WTC11 (cell line): ENCODE measurements around the gene HINFP. TPM values are rescaled to one million over a fixed set of nuclear protein-coding genes. Genes with fewer than 3 reads are reported as not detected.

Experiments
- ATAC-seq: fragments of 200-7000 bp; cut with Tn5 transposase; 2 replicates; pipeline ENCODE4 v1.10.0; 2021; ENCODE audit warnings: mild to moderate bottlenecking, moderate library complexity
- CTCF ChIA-PET: fragments of 300-600 bp; sonication (Branson Sonifier 250); formaldehyde crosslinking; loops from one replicate; lab custom pipeline; 2021; ENCODE audit warnings: antibody characterized with exemption; lab: Charles Lee
- POLR2A ChIA-PET: fragments of 350-600 bp; sonication (Branson Sonifier 250); formaldehyde crosslinking; loops from one replicate; lab custom pipeline; 2021; ENCODE audit warnings: antibody characterized with exemption; lab: Charles Lee
- DNase-seq: peaks from one replicate; pipeline ENCODE4 v3.0.0; 2021; ENCODE audit warnings: low spot score
- H3K27ac Mint-ChIP-seq: 2 replicates; pipeline ENCODE4 v1.8.0; 2021; ENCODE audit warnings: mixed read lengths
- H3K27me3 Mint-ChIP-seq: 2 replicates; pipeline ENCODE4 v1.8.0; 2021; ENCODE audit warnings: low read depth, mild to moderate bottlenecking, moderate library complexity, mixed read lengths
- H3K36me3 Mint-ChIP-seq: 2 replicates; pipeline ENCODE4 v1.8.0; 2021; ENCODE audit warnings: mixed read lengths
- H3K4me1 Mint-ChIP-seq: 2 replicates; pipeline ENCODE4 v1.8.0; 2022; ENCODE audit warnings: mixed read lengths
- H3K4me3 Mint-ChIP-seq: 2 replicates; pipeline ENCODE4 v1.8.0; 2021; ENCODE audit warnings: mild to moderate bottlenecking, moderate library complexity, mixed read lengths
- H3K9me3 Mint-ChIP-seq: 2 replicates; pipeline ENCODE4 v1.8.0; 2021; ENCODE audit warnings: mixed read lengths
- ATF1 ChIP-seq: sonication (generic); formaldehyde crosslinking; IDR thresholded peaks from 2 replicates; pipeline ENCODE4 v1.8.1; 2023; ENCODE audit warnings: mild to moderate bottlenecking, moderate library complexity, missing genetic modification reagents
- CTCF ChIP-seq: fragments of 200-600 bp; IDR thresholded peaks from 2 replicates; pipeline ENCODE4 v1.8.0; 2022; ENCODE audit warnings: antibody characterized with exemption
- ELF4 ChIP-seq: sonication (generic); formaldehyde crosslinking; IDR thresholded peaks from 2 replicates; pipeline ENCODE4 v1.8.1; 2022; ENCODE audit warnings: low read depth, mild to moderate bottlenecking, moderate library complexity, missing genetic modification reagents
- ESRRA ChIP-seq: sonication (generic); formaldehyde crosslinking; IDR thresholded peaks from 2 replicates; pipeline ENCODE4 v1.8.1; 2022; ENCODE audit warnings: mild to moderate bottlenecking, missing genetic modification reagents, borderline replicate concordance
- FOXP4 ChIP-seq: sonication (generic); formaldehyde crosslinking; IDR thresholded peaks from 2 replicates; pipeline ENCODE4 v1.8.0; 2022; ENCODE audit warnings: mild to moderate bottlenecking, missing genetic modification reagents
- GABPB1 ChIP-seq: sonication (generic); formaldehyde crosslinking; IDR thresholded peaks from 2 replicates; pipeline ENCODE4 v1.8.1; 2023; ENCODE audit warnings: mild to moderate bottlenecking, missing genetic modification reagents
- HMGA2 ChIP-seq: fragments of 250-450 bp; sonication (Bioruptor Pico); IDR thresholded peaks from 2 replicates; pipeline ENCODE4 v1.4.0; 2021; ENCODE audit warnings: mild to moderate bottlenecking, moderate library complexity
- NFATC4 ChIP-seq: fragments of 250-450 bp; sonication (Bioruptor Pico); IDR thresholded peaks from 2 replicates; pipeline ENCODE4 v1.9.0; 2021; ENCODE audit warnings: mild to moderate bottlenecking
- NR2C2 ChIP-seq: sonication (generic); formaldehyde crosslinking; IDR thresholded peaks from 2 replicates; pipeline ENCODE4 v1.8.0; 2022; ENCODE audit warnings: mild to moderate bottlenecking, missing genetic modification reagents
- RORB ChIP-seq: fragments of 250-450 bp; sonication (Bioruptor Pico); IDR thresholded peaks from 2 replicates; pipeline ENCODE4 v1.9.0; 2021; ENCODE audit warnings: mild to moderate bottlenecking
- SOX15 ChIP-seq: fragments of 250-450 bp; sonication (Bioruptor Pico); IDR thresholded peaks from 2 replicates; pipeline ENCODE4 v1.9.0; 2021; ENCODE audit warnings: mild to moderate bottlenecking
- TEAD1 ChIP-seq: sonication (generic); formaldehyde crosslinking; IDR thresholded peaks from 2 replicates; pipeline ENCODE4 v1.8.0; 2022; ENCODE audit warnings: mild to moderate bottlenecking, missing genetic modification reagents
- TP53 ChIP-seq: sonication (generic); formaldehyde crosslinking; IDR thresholded peaks from 2 replicates; pipeline ENCODE4 v1.8.1; 2023; ENCODE audit warnings: mild to moderate bottlenecking, missing genetic modification reagents
- USF1 ChIP-seq: sonication (generic); formaldehyde crosslinking; IDR thresholded peaks from 2 replicates; pipeline ENCODE4 v1.8.0; 2022; ENCODE audit warnings: mild to moderate bottlenecking, missing genetic modification reagents
- ZNF281 ChIP-seq: sonication (generic); formaldehyde crosslinking; IDR thresholded peaks from 2 replicates; pipeline ENCODE4 v1.8.0; 2023; ENCODE audit warnings: mild to moderate bottlenecking, missing genetic modification reagents
- total RNA-seq: library from RNA; stranded (reverse); gene quantifications from 3 replicates; pipeline ENCODE4 v1.2.3, GENCODE V29; 2021
- TF ChIP-seq, protein P1 (sequence below): sonication (generic); formaldehyde crosslinking; IDR thresholded peaks from 2 replicates; pipeline ENCODE4 v1.8.1; 2023; ENCODE audit warnings: mild to moderate bottlenecking, missing genetic modification reagents, moderate library complexity
- TF ChIP-seq, protein P2 (sequence below): fragments of 250-450 bp; sonication (Bioruptor Pico); IDR thresholded peaks from 2 replicates; pipeline ENCODE4 v1.9.0; 2021; ENCODE audit warnings: mild to moderate bottlenecking
- TF ChIP-seq, protein P3 (sequence below): fragments of 250-450 bp; sonication (Bioruptor Pico); IDR thresholded peaks from 2 replicates; pipeline ENCODE4 v2.1.2; 2022; ENCODE audit warnings: mild to moderate bottlenecking, moderate library complexity
- TF ChIP-seq, protein P4 (sequence below): sonication (generic); formaldehyde crosslinking; IDR thresholded peaks from 2 replicates; pipeline ENCODE4 v1.8.1; 2023; ENCODE audit warnings: mild to moderate bottlenecking, missing genetic modification reagents

HINFP gene
- total RNA-seq, 1 experiment from 2014 or later, result 35.4 TPM

DNA sequence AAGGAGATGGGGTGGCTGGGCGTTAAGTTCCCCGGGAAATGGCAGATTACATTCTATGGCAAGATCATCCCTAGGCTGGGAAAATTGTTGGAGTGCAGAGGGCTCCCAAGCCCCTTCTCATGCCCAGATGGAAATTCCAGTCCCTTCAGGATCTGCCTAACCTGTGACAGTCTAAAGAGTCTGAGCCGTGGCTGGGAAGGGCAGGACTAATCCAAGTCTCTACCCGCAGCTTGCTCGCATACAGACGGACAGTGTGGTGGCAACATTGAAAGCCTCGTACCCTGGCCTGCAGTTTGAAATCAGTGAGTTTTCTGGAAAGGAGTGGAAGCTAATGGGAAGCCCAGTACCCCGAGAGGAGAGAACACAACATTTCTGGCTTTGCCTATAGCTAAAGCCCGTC is 33.0 kb upstream of the HINFP start (continued):
- TF ChIP-seq ZNF281 (CRISPR knock-in tag) (no peak), NFATC4 (CRISPR knock-in tag) (no peak), GABPB1 (CRISPR knock-in tag) (no peak), FOXP4 (CRISPR knock-in tag) (no peak), TP53 (CRISPR knock-in tag) (no peak)
- TF ChIP-seq, protein P1, sequence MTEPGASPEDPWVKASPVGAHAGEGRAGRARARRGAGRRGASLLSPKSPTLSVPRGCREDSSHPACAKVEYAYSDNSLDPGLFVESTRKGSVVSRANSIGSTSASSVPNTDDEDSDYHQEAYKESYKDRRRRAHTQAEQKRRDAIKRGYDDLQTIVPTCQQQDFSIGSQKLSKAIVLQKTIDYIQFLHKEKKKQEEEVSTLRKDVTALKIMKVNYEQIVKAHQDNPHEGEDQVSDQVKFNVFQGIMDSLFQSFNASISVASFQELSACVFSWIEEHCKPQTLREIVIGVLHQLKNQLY (CRISPR knock-in tag), result no peak

DNA sequence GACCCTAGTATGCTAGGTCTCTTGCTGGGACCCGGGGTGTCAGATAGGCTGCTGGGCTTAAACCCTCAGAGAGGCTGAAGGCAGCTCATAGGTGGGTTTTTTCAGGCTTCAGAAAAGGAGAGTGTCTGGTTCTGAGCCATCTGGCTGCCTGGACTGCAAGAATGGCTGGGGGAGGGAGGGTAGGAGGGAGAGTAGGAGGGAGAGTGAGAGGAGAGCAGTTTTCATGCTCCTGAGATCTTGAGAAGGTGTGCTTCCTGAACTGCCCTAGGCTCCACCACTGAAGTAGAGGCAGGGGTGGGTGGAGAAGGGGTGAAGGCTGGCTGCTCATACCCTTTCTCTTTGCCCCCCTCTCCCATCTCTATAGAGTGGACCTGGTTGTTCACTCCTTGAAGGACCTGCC is 32.1 kb upstream of the HINFP start:
- POLR2A ChIA-PET, result no interaction called here
- ATAC-seq (no peak), DNase-seq (no peak)
- H3K4me3 Mint-ChIP-seq, result no peak overlapping the region
- CTCF ChIA-PET, result no interaction called here
- TF ChIP-seq USF1 (CRISPR knock-in tag), result no peak
- no peak for TF ChIP-seq ATF1 (CRISPR knock-in tag)
- no peaks in the 10 kb centered on the region for H3K27me3 Mint-ChIP-seq
- H3K36me3 Mint-ChIP-seq, result peaks cover 23% of the 10 kb centered on the region
- peaks cover 17% of the 10 kb centered on the region for H3K4me1 Mint-ChIP-seq
- H3K9me3 Mint-ChIP-seq, result no peaks in the 10 kb centered on the region
- H3K27ac Mint-ChIP-seq, result no peak overlapping the region

DNA sequence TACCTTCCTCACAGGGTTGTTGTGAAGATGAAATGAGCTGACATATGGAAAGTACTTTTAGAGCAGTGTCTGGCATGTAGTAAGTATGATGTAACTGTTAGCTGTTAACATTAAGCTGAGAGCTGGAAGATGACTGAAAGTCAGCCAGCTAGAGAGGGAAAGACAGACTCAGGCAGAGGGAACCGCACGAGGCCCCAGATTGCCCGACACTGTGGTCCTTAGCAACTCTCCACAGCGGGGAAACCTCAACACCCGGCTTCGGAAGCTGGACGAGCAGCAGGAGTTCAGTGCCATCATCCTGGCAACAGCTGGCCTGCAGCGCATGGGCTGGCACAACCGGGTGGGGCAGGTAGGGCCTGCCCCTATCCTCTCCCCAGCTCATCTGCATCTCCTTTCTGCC is 30.2 kb upstream of the HINFP start:
- no peak overlapping the region for H3K27ac Mint-ChIP-seq
- H3K36me3 Mint-ChIP-seq, result peaks cover 23% of the 10 kb centered on the region
- no peak for DNase-seq
- H3K4me3 Mint-ChIP-seq, result no peak overlapping the region
- H3K4me1 Mint-ChIP-seq, result peaks cover 19% of the 10 kb centered on the region
- TF ChIP-seq NR2C2 (no peak), TEAD1 (CRISPR knock-in tag) (no peak), HMGA2 (CRISPR knock-in tag) (no peak), ELF4 (CRISPR knock-in tag) (no peak), USF1 (CRISPR knock-in tag) (no peak), SOX15 (CRISPR knock-in tag) (no peak), RORB (CRISPR knock-in tag) (no peak), ESRRA (CRISPR knock-in tag) (no peak), TP53 (CRISPR knock-in tag) (no peak), CTCF (no peak), NFATC4 (CRISPR knock-in tag) (no peak)
- TF ChIP-seq, protein P1 (CRISPR knock-in tag), result no peak
- TF ChIP-seq, protein P2, sequence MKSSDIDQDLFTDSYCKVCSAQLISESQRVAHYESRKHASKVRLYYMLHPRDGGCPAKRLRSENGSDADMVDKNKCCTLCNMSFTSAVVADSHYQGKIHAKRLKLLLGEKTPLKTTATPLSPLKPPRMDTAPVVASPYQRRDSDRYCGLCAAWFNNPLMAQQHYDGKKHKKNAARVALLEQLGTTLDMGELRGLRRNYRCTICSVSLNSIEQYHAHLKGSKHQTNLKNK (CRISPR knock-in tag), result no peak
- TF ChIP-seq, protein P3, sequence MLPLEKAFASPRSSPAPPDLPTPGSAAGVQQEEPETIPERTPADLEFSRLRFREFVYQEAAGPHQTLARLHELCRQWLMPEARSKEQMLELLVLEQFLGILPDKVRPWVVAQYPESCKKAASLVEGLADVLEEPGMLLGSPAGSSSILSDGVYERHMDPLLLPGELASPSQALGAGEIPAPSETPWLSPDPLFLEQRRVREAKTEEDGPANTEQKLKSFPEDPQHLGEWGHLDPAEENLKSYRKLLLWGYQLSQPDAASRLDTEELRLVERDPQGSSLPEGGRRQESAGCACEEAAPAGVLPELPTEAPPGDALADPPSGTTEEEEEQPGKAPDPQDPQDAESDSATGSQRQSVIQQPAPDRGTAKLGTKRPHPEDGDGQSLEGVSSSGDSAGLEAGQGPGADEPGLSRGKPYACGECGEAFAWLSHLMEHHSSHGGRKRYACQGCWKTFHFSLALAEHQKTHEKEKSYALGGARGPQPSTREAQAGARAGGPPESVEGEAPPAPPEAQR (CRISPR knock-in tag), result no peak
- TF ChIP-seq, protein P4, sequence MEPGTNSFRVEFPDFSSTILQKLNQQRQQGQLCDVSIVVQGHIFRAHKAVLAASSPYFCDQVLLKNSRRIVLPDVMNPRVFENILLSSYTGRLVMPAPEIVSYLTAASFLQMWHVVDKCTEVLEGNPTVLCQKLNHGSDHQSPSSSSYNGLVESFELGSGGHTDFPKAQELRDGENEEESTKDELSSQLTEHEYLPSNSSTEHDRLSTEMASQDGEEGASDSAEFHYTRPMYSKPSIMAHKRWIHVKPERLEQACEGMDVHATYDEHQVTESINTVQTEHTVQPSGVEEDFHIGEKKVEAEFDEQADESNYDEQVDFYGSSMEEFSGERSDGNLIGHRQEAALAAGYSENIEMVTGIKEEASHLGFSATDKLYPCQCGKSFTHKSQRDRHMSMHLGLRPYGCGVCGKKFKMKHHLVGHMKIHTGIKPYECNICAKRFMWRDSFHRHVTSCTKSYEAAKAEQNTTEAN (CRISPR knock-in tag), result no peak
- TF ChIP-seq, all 79 proteins: peak for 0
- ATAC-seq, result no peak
- CTCF ChIA-PET, result interaction anchor here (0.9 to 1.3 kb wide), 3 partner anchors 11 to 230 kb away, joined by 3 to 5 read pairs (median 3); no protein-coding TSS in a partner anchor
- POLR2A ChIA-PET, result no interaction called here
- Mint-ChIP-seq H3K9me3 (no peaks in the 10 kb centered on the region), H3K27me3 (no peaks in the 10 kb centered on the region)
